ENCODE results near the gene ANKS1B. TPM values are rescaled to one million over a fixed set of nuclear protein-coding genes. Genes with fewer than 3 reads are reported as not detected.
A peak's percentile ranks its signal among the peaks of the same experiment; 100 is the strongest.

ANKS1B gene
- polyA plus RNA-seq, 3 donors, result not detected

- WGBS (ENCODE audit: insufficient coverage), result 52% methylated on average over 4 of the region's 4 CpGs
- TF ChIP-seq, protein P1, sequence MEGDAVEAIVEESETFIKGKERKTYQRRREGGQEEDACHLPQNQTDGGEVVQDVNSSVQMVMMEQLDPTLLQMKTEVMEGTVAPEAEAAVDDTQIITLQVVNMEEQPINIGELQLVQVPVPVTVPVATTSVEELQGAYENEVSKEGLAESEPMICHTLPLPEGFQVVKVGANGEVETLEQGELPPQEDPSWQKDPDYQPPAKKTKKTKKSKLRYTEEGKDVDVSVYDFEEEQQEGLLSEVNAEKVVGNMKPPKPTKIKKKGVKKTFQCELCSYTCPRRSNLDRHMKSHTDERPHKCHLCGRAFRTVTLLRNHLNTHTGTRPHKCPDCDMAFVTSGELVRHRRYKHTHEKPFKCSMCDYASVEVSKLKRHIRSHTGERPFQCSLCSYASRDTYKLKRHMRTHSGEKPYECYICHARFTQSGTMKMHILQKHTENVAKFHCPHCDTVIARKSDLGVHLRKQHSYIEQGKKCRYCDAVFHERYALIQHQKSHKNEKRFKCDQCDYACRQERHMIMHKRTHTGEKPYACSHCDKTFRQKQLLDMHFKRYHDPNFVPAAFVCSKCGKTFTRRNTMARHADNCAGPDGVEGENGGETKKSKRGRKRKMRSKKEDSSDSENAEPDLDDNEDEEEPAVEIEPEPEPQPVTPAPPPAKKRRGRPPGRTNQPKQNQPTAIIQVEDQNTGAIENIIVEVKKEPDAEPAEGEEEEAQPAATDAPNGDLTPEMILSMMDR (IDR thresholded peaks at IDR 0.05), result peak; percentile 23
- Histone ChIP-seq H3K4me3 (replicated peaks in 1 of 3; ENCODE audit: low read depth in 2 of 3, low read length in 3 of 3) (no peak overlapping the region), H3K79me2 (ENCODE audit: insufficient read depth, low read length) (no peaks in the 10 kb centered on the region), H3K27me3 (ENCODE audit: control insufficient read depth in 2 of 2, insufficient read depth in 2 of 2, low read length in 2 of 2) (no peaks in the 10 kb centered on the region), H3K4me1 (ENCODE audit: control insufficient read depth in 1 of 2, insufficient read depth in 2 of 2, low read length in 2 of 2) (no peaks in the 10 kb centered on the region), H3K36me3 (replicated peaks in 1 of 2; ENCODE audit: control insufficient read depth in 1 of 2, insufficient read depth in 2 of 2, low read length in 2 of 2) (no peaks in the 10 kb centered on the region), H3K9me3 (replicated peaks in 1 of 2; ENCODE audit: control insufficient read depth in 1 of 2, insufficient read depth in 1 of 2, low read length in 2 of 2) (peaks cover 0 to 2% of the 10 kb centered on the region in 2 donors), H2AFZ (ENCODE audit: insufficient read depth, low read depth, low read length, poor library complexity, severe bottlenecking) (no peak overlapping the region), H3K27ac (ENCODE audit: low read depth in 1 of 2, low read length in 2 of 2) (no peak overlapping the region), H3K4me2 (replicated peaks; ENCODE audit: extremely low read depth, low read length, poor library complexity, severe bottlenecking) (no peak overlapping the region), H4K20me1 (ENCODE audit: insufficient read depth, low read length) (no peaks in the 10 kb centered on the region), H3K9ac (ENCODE audit: insufficient read depth, low read length, poor library complexity, severe bottlenecking) (no peak overlapping the region)
- no peak for DNase-seq
- Mint-ChIP-seq H3K4me1 (no peaks in the 10 kb centered on the region), H3K36me3 (no peaks in the 10 kb centered on the region), H3K27ac (peak overlapping the region in 1 of 7 donors; percentile 53), H3K4me3 (no peak overlapping the region), H3K9me3 (peaks cover 0 to 4% (median 2%) of the 10 kb centered on the region in 7 donors), H3K27me3 (ENCODE audit: low read depth in 3 of 3) (peaks cover 0 to 5% (median 0%) of the 10 kb centered on the region in 3 donors)
- intact Hi-C loops (cut with micrococcal nuclease), result no loop called here
Measured at GRCh38 chr12:98955284-98955683, 1029.5 kb downstream of the ANKS1B start.

- Histone ChIP-seq H3K4me3 (replicated peaks in 1 of 3; ENCODE audit: low read depth in 2 of 3, low read length in 3 of 3) (no peak overlapping the region), H3K79me2 (ENCODE audit: insufficient read depth, low read length) (no peaks in the 10 kb centered on the region), H3K9me3 (replicated peaks in 1 of 2; ENCODE audit: control insufficient read depth in 1 of 2, insufficient read depth in 1 of 2, low read length in 2 of 2) (no peaks in the 10 kb centered on the region), H3K27me3 (ENCODE audit: control insufficient read depth in 2 of 2, insufficient read depth in 2 of 2, low read length in 2 of 2) (no peaks in the 10 kb centered on the region), H3K4me2 (replicated peaks; ENCODE audit: extremely low read depth, low read length, poor library complexity, severe bottlenecking) (no peak overlapping the region), H3K4me1 (ENCODE audit: control insufficient read depth in 1 of 2, insufficient read depth in 2 of 2, low read length in 2 of 2) (no peaks in the 10 kb centered on the region), H3K9ac (ENCODE audit: insufficient read depth, low read length, poor library complexity, severe bottlenecking) (no peak overlapping the region), H4K20me1 (ENCODE audit: insufficient read depth, low read length) (no peaks in the 10 kb centered on the region), H3K27ac (ENCODE audit: low read depth in 1 of 2, low read length in 2 of 2) (no peak overlapping the region), H3K36me3 (replicated peaks in 1 of 2; ENCODE audit: control insufficient read depth in 1 of 2, insufficient read depth in 2 of 2, low read length in 2 of 2) (no peaks in the 10 kb centered on the region), H2AFZ (ENCODE audit: insufficient read depth, low read depth, low read length, poor library complexity, severe bottlenecking) (no peak overlapping the region)
- intact Hi-C loops (cut with micrococcal nuclease), result no loop called here
- DNase-seq, result no peak
- WGBS (ENCODE audit: insufficient coverage), result no CpG with 5 or more reads among the region's 1 CpG
- Mint-ChIP-seq H3K27me3 (ENCODE audit: low read depth in 3 of 3) (peaks cover 0 to 5% (median 0%) of the 10 kb centered on the region in 3 donors), H3K9me3 (peaks cover 0 to 3% (median 0%) of the 10 kb centered on the region in 7 donors), H3K36me3 (no peaks in the 10 kb centered on the region), H3K27ac (no peak overlapping the region), H3K4me3 (no peak overlapping the region), H3K4me1 (no peaks in the 10 kb centered on the region)
- TF ChIP-seq, protein P1 (IDR thresholded peaks at IDR 0.05), result no peak
Measured at GRCh38 chr12:98954506-98954905, 1030.2 kb downstream of the ANKS1B start.

Measured in CD14-positive monocyte (primary cell).